Measurements from ENCODE around the gene KLLN. TPM values are rescaled to one million over a fixed set of nuclear protein-coding genes. Genes with fewer than 3 reads are reported as not detected.
"Not testable (repeated sequence)": the region's sequence is repeated elsewhere in the genome, so short reads cannot be mapped to it uniquely, and the experiment has no call there.

The KLLN gene
- total RNA-seq, 1 donor from 2014 or later: 0.71 TPM

DNA sequence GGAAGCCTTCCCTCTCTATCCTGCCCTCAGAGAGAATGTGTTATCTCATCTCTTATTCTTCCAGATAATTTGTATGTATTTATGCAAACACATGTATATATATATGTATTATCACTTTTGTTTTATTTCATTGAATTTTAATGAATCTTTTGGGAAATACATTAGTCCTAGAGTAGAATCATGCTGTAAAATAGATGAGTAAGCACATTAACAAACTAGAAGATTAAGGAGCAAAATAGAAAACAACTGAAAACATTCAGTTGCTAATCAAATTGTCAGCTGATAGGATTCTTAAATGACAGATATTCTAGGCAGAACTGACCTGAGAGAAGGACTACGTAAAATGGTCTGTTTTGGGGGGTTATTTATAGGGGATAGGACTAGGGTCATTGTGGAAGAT is 11.2 kb downstream of the KLLN start:
- ATAC-seq (no peak), DNase-seq (no peak)
- Histone ChIP-seq H3K4me3 (no peak overlapping the region), H3K27ac (no peak overlapping the region), H3K36me3 (no peaks in the 10 kb centered on the region), H3K27me3 (ENCODE audit: low read depth) (no peaks in the 10 kb centered on the region), H3K9me3 (no peaks in the 10 kb centered on the region), H3K4me1 (no peaks in the 10 kb centered on the region)
- TF ChIP-seq, protein P1, sequence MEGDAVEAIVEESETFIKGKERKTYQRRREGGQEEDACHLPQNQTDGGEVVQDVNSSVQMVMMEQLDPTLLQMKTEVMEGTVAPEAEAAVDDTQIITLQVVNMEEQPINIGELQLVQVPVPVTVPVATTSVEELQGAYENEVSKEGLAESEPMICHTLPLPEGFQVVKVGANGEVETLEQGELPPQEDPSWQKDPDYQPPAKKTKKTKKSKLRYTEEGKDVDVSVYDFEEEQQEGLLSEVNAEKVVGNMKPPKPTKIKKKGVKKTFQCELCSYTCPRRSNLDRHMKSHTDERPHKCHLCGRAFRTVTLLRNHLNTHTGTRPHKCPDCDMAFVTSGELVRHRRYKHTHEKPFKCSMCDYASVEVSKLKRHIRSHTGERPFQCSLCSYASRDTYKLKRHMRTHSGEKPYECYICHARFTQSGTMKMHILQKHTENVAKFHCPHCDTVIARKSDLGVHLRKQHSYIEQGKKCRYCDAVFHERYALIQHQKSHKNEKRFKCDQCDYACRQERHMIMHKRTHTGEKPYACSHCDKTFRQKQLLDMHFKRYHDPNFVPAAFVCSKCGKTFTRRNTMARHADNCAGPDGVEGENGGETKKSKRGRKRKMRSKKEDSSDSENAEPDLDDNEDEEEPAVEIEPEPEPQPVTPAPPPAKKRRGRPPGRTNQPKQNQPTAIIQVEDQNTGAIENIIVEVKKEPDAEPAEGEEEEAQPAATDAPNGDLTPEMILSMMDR (IDR thresholded peaks at IDR 0.05): no peak
- intact Hi-C loops (cut with DNase I): no loop called here

DNA sequence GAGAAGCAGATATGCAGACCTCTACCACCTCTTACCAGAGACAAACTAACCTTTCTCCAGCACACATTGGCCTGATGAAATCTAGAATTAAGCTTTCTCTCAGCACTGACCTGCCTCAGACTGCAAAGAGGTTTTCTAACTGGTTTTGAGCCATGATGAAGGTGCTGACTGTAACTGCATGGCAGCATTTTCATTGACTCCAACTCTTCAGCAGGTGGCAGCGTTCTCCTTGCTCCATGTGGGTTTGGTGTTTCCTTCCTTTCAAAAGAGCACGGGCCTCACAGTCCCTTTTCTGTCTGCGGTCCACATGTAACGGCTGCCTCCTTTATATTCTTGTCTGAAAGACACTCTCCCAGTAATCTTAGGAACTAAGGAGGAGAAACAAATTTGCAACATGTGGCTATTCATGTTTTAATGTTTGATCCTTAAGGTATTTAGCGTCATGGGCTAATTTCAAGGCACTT is 12.6 kb downstream of the KLLN start:
- no peaks in the 10 kb centered on the region for H3K4me1 ChIP-seq
- ATAC-seq (peak; percentile 83 to 94), DNase-seq (peak; percentile 55)
- H3K36me3 ChIP-seq: no peaks in the 10 kb centered on the region
- no peak overlapping the region for H3K4me3 ChIP-seq
- intact Hi-C loops (cut with DNase I): no loop called here
- H3K27ac ChIP-seq: no peak overlapping the region
- TF ChIP-seq, protein P1 (IDR thresholded peaks at IDR 0.05): peak; percentile 71
- no peaks in the 10 kb centered on the region for H3K9me3 ChIP-seq
- no peaks in the 10 kb centered on the region for H3K27me3 ChIP-seq (ENCODE audit: low read depth)

DNA sequence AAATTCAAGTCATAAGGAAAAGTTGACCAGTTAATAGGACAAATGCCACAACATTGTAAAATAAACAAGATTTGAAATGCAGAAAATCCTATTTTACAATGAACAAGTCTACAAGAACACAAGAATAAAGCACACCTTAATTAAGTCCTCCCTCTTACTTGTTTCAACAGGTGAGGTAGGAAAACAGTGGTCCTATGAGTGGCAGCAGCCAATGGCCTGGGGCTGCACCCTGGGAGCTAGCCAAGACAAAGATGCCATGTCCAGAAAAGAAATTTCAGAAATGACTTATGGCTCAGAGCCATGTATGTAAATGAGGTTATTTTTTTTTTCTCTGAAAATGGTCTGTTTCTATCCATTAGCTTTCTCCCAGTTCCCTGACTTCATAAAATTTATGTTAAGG is 14.3 kb downstream of the KLLN start:
- ATAC-seq (no peak), DNase-seq (no peak)
- TF ChIP-seq, protein P1 (IDR thresholded peaks at IDR 0.05): no peak
- intact Hi-C loops (cut with DNase I): no loop called here
- H3K27ac ChIP-seq: no peak overlapping the region
- no peaks in the 10 kb centered on the region for H3K36me3 ChIP-seq
- no peaks in the 10 kb centered on the region for H3K9me3 ChIP-seq
- no peaks in the 10 kb centered on the region for H3K4me1 ChIP-seq
- no peaks in the 10 kb centered on the region for H3K27me3 ChIP-seq (ENCODE audit: low read depth)
- no peak overlapping the region for H3K4me3 ChIP-seq

DNA sequence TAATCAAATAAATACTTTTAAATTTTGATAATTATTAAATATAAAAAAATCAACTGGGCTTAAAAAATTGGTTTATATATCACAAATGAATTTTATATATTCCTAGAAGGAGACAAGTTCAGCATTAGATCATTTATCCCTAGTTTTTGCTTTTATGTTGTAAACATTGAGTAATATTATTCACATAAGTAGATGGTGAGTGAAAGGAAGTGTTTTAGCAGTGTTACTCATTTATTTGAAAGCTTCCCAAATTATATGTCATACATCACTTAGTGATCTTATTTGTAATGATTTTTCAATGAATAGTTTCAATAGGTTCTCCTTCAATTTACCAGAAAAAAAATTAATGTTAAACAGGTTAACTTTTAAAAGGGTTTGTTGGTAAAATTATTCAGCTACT is 15.8 kb downstream of the KLLN start:
- H3K4me3 ChIP-seq: no peak overlapping the region
- TF ChIP-seq, protein P1 (IDR thresholded peaks at IDR 0.05): no peak
- intact Hi-C loops (cut with DNase I): no loop called here

DNA sequence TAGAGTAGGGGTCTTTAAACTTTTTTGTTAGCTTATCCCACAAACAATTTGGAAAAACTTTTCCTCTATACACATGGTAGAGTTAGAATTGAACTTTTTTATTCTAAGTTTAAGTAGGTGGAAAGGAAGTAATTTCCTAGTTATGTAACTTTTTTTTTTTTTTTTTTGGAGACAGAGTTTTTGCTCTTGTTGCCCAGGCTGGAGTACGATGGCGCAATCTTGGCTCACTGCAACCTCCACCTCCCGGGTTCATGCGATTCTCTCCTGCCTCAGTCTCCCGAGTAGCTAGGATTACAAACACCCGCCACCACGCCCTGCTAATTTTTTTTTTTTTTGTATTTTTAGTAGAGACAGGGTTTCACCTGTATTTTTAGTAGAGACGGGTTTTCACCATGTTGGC is 16.6 kb downstream of the KLLN start:
- H3K36me3 ChIP-seq; H3K27ac ChIP-seq; H3K27me3 ChIP-seq (ENCODE audit: low read depth); H3K4me3 ChIP-seq; H3K9me3 ChIP-seq; ATAC-seq; H3K4me1 ChIP-seq; DNase-seq; intact Hi-C loops (cut with DNase I): not testable (repeated sequence)

More for the DNA sequence above, 15.8 kb downstream of the KLLN start:
- no peaks in the 10 kb centered on the region for H3K27me3 ChIP-seq (ENCODE audit: low read depth)
- H3K27ac ChIP-seq: no peak overlapping the region
- H3K36me3 ChIP-seq: no peaks in the 10 kb centered on the region
- DNase-seq (no peak), ATAC-seq (no peak)
- peaks cover 3% of the 10 kb centered on the region for H3K4me1 ChIP-seq
- no peaks in the 10 kb centered on the region for H3K9me3 ChIP-seq

DNA sequence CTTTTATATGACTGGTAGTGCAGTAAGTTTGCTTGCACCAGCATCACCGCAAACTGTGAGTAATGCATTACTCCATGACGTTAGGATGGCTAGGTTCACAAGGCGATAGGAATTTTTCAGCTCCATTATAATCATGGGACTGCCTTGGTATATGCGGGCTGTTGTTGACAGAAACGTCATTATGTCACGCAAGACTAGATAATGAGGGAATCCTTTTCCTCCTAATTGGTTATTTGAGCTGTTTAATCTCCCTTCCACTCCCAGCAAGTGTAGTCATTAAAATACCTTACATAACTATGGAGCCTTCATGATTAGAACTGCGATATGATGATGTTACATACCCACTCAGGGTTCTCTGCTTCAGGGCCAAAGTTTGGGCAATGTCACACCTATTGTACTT is 17.3 kb downstream of the KLLN start:
- Histone ChIP-seq H3K9me3 (no peaks in the 10 kb centered on the region), H3K27ac (no peak overlapping the region), H3K27me3 (ENCODE audit: low read depth) (no peaks in the 10 kb centered on the region), H3K36me3 (no peaks in the 10 kb centered on the region), H3K4me3 (no peak overlapping the region), H3K4me1 (peaks cover 8% of the 10 kb centered on the region)
- intact Hi-C loops (cut with DNase I): no loop called here
- DNase-seq (no peak), ATAC-seq (no peak)
- TF ChIP-seq, protein P1 (IDR thresholded peaks at IDR 0.05): no peak

Measured in lower lobe of right lung (tissue), 2 donors.